OCI-LY7 (cell line): Measurements from ENCODE around the gene ARRDC1. TPM values are rescaled to one million over a fixed set of nuclear protein-coding genes. Genes with fewer than 3 reads are reported as not detected.
A peak's percentile ranks its signal among the peaks of the same experiment; 100 is the strongest.

Experiments
- BruUV-seq: library from RNA; stranded (reverse); fragments of 400-500 nt; replicated peaks from 2 replicates; lab custom pipeline; 2021; lab: Mats Ljungman, UMichigan
- CTCF ChIA-PET: fragments of 300-600 bp; sonication (Branson Sonifier 250); formaldehyde crosslinking; loops from one replicate; lab custom pipeline; 2022; ENCODE audit warnings: antibody characterized with exemption; ENCODE audit not compliant: unreplicated experiment; lab: Charles Lee
- POLR2A ChIA-PET: fragments of 300-600 bp; sonication (Branson Sonifier 250); formaldehyde crosslinking; loops from one replicate; lab custom pipeline; 2022; ENCODE audit warnings: antibody characterized with exemption; lab: Charles Lee
- DNase-seq: peaks from one replicate; pipeline ENCODE4 v3.0.0-alpha.2; 2015; ENCODE audit warnings: low spot score
- H2AFZ ChIP-seq: fragments of 200-600 bp; sonication (generic), shearing (Covaris generic); 2 replicates; pipeline ENCODE4 v1.6.1; 2014; ENCODE audit warnings: mild to moderate bottlenecking, antibody characterized with exemption, low read length, moderate library complexity
- H3K27ac ChIP-seq: fragments of 200-600 bp; sonication (generic); 2 replicates; pipeline ENCODE4 v1.5.1; 2014; ENCODE audit warnings: mixed run types, low read depth, mild to moderate bottlenecking, moderate library complexity, low read length, inconsistent platforms; ENCODE audit not compliant: poor library complexity, severe bottlenecking
- H3K36me3 ChIP-seq: fragments of 200-600 bp; sonication (generic); 2 replicates; pipeline ENCODE4 v1.6.1; 2014; ENCODE audit warnings: mild to moderate bottlenecking, antibody characterized with exemption, low read length, moderate library complexity, mixed read lengths; ENCODE audit not compliant: insufficient read depth
- H3K4me1 ChIP-seq: fragments of 200-600 bp; sonication (generic); 2 replicates; pipeline ENCODE4 v1.5.1; 2014; ENCODE audit warnings: mild to moderate bottlenecking, low read length; ENCODE audit not compliant: insufficient read depth, poor library complexity, severe bottlenecking
- H3K4me2 ChIP-seq: fragments of 200-600 bp; sonication (generic); 2 replicates; pipeline ENCODE4 v1.6.1; 2014; ENCODE audit warnings: mild to moderate bottlenecking, low read length
- H3K4me3 ChIP-seq: fragments of 200-600 bp; sonication (generic); 2 replicates; pipeline ENCODE4 v1.5.1; 2014; ENCODE audit warnings: mild to moderate bottlenecking, low read depth, low read length; ENCODE audit not compliant: poor library complexity, severe bottlenecking
- H3K79me2 ChIP-seq: fragments of 200-600 bp; sonication (generic); 2 replicates; pipeline ENCODE4 v1.6.1; 2016; ENCODE audit warnings: low read depth, mild to moderate bottlenecking, low read length, moderate library complexity, mixed read lengths; ENCODE audit not compliant: insufficient read depth
- H3K9me2 ChIP-seq: fragments of 200-600 bp; sonication (generic); 2 replicates; pipeline ENCODE4 v1.6.1; 2016; ENCODE audit warnings: mild to moderate bottlenecking, low read length, mixed read lengths; ENCODE audit not compliant: insufficient read depth
- H3K9me3 ChIP-seq: fragments of 200-600 bp; sonication (generic); 2 replicates; pipeline ENCODE4 v1.6.1; 2014; ENCODE audit warnings: mild to moderate bottlenecking, mixed run types, low read length, mixed read lengths
- H4K20me1 ChIP-seq: fragments of 200-600 bp; sonication (generic); 2 replicates; pipeline ENCODE4 v1.6.1; 2014; ENCODE audit warnings: mild to moderate bottlenecking, antibody characterized with exemption, low read length, moderate library complexity, mixed read lengths; ENCODE audit not compliant: insufficient read depth
- CTCF ChIP-seq: fragments of 200-600 bp; sonication (generic); conservative IDR thresholded peaks from 2 replicates; pipeline ENCODE4 v1.5.1; 2014; ENCODE audit warnings: mild to moderate bottlenecking, antibody characterized with exemption, low read length, moderate library complexity, mixed read lengths
- EZH2phosphoT487 ChIP-seq: fragments of 200-600 bp; sonication (generic); IDR thresholded peaks from 2 replicates; pipeline ENCODE4 v1.6.1; 2018; ENCODE audit warnings: low read depth, borderline replicate concordance, mild to moderate bottlenecking, mixed run types, antibody characterized with exemption, low read length, moderate library complexity, mixed read lengths
- intact Hi-C: fragments of 100-400 bp; cut with micrococcal nuclease; formaldehyde crosslinking; loops from one replicate; pipeline ENCODE4 v1.10.0; 2022; ENCODE audit not compliant: unreplicated experiment
- total RNA-seq, 2 experiments: library from RNA; depleted of rRNA in 1 of 2; stranded (reverse); fragments of >200 nt in 1 of 2; shearing (Covaris generic) in 1 of 2; gene quantifications; 2 replicates each; pipeline ENCODE4 v1.2.3, GENCODE V29; 2014 to 2022

ARRDC1 gene
- total RNA-seq, 2 experiments from 2014 or later = 59.6 to 70.3 TPM

GRCh38 chr9:137588311-137588710 lies 17.2 kb upstream of the ARRDC1 start:
- Histone ChIP-seq H3K4me1 (peaks cover 13% of the 10 kb centered on the region), H3K4me2 (peak overlapping the region; percentile 93), H3K36me3 (peaks cover 61% of the 10 kb centered on the region), H3K9me3 (no peaks in the 10 kb centered on the region), H3K79me2 (peaks cover 15% of the 10 kb centered on the region; the same call in 1 of the 2 replicates), H3K4me3 (no peak overlapping the region), H3K9me2 (no peaks in the 10 kb centered on the region), H4K20me1 (peaks cover 8% of the 10 kb centered on the region), H3K27ac (no peak overlapping the region), H2AFZ (no peak overlapping the region)
- DNase-seq = no peak
- CTCF ChIA-PET = interaction anchor here (0.7 kb wide), 1 partner anchor 17 kb away, joined by 3 read pairs; the partner anchor contains the start of gene ARRDC1
- TF ChIP-seq CTCF = no peak
- no peak for TF ChIP-seq EZH2phosphoT487
- intact Hi-C loops = no loop called here
- BruUV-seq = no TSS peak
- POLR2A ChIA-PET = no interaction called here

- TF ChIP-seq EZH2phosphoT487 (no peak), CTCF (no peak)
- Histone ChIP-seq H3K9me2 (no peaks in the 10 kb centered on the region), H3K4me2 (peak overlapping the region; percentile 93), H2AFZ (no peak overlapping the region), H4K20me1 (peaks cover 8% of the 10 kb centered on the region), H3K36me3 (peaks cover 55% of the 10 kb centered on the region), H3K4me1 (peaks cover 13% of the 10 kb centered on the region), H3K9me3 (no peaks in the 10 kb centered on the region), H3K79me2 (peaks cover 15% of the 10 kb centered on the region; the same call in 1 of the 2 replicates), H3K27ac (peak overlapping the region; percentile 29), H3K4me3 (peak overlapping the region; percentile 76)
- ChIA-PET POLR2A (no interaction called here), CTCF (no interaction called here)
- DNase-seq = no peak
- intact Hi-C loops = no loop called here
- no TSS peak for BruUV-seq
Observed at GRCh38 chr9:137588891-137589290, 16.6 kb upstream of the ARRDC1 start.

GRCh38 chr9:137589441-137590122 lies 15.9 kb upstream of the ARRDC1 start:
- Histone ChIP-seq H3K79me2 (peaks cover 15% of the 10 kb centered on the region; the same call in 1 of the 2 replicates), H3K4me1 (peaks cover 13% of the 10 kb centered on the region), H3K4me3 (peak overlapping the region; percentile 76), H3K9me2 (no peaks in the 10 kb centered on the region), H4K20me1 (peaks cover 8% of the 10 kb centered on the region), H3K4me2 (peak overlapping the region; percentile 93), H3K9me3 (no peaks in the 10 kb centered on the region), H3K36me3 (peaks cover 48% of the 10 kb centered on the region), H3K27ac (peak overlapping the region; percentile 29), H2AFZ (no peak overlapping the region)
- intact Hi-C loops = loop anchor here (1.0 to 2.0 kb wide), 2 partner anchors 13 to 16 kb away; partner anchors contain the start of gene ARRDC1
- CTCF ChIA-PET = no interaction called here
- peak; percentile 52 for DNase-seq
- BruUV-seq = no TSS peak
- POLR2A ChIA-PET = no interaction called here
- TF ChIP-seq EZH2phosphoT487 = no peak
- 0 out of 2 replicates have a peak, but pooled peaks have one; percentile 13 for TF ChIP-seq CTCF
